Natural killer cell (primary cell): ENCODE results near the gene KIF3C. TPM values are rescaled to one million over a fixed set of nuclear protein-coding genes. Genes with fewer than 3 reads are reported as not detected.
"Not testable (repeated sequence)": the region's sequence is repeated elsewhere in the genome, so short reads cannot be mapped to it uniquely, and the experiment has no call there.

Experiments used
- ATAC-seq, 3 donors: fragments of 150-1000 bp in 2 of 3; fragments of 200-7000 bp in 1 of 3; cut with Tn5 transposase; 1 replicate in 1 of 3; 2 replicates in 2 of 3; pipeline ENCODE4 v1.10.0; 2021; ENCODE audit warnings: mild to moderate bottlenecking in 2 of 3, moderate library complexity in 2 of 3
- DNase-seq, 2 donors: peaks; one replicate each; pipeline versions ENCODE4 v3.0.0 to v3.0.0-alpha.2; 2013 to 2021; ENCODE audit warnings: mixed read lengths in 1 of 2
- H3K27ac ChIP-seq: one replicate; pipeline ENCODE4 v1.5.1; 2013; ENCODE audit warnings: mild to moderate bottlenecking, low read length
- H3K27me3 ChIP-seq: one replicate; pipeline ENCODE4 v1.6.1; 2013; ENCODE audit warnings: low read length; ENCODE audit not compliant: control insufficient read depth, insufficient read depth
- H3K36me3 ChIP-seq: one replicate; pipeline ENCODE4 v1.6.1; 2013; ENCODE audit warnings: low read length; ENCODE audit not compliant: control insufficient read depth, insufficient read depth
- H3K4me1 ChIP-seq: one replicate; pipeline ENCODE4 v1.6.1; 2013; ENCODE audit warnings: low read length; ENCODE audit not compliant: control insufficient read depth, insufficient read depth
- H3K4me3 ChIP-seq: one replicate; pipeline ENCODE4 v1.5.1; 2013; ENCODE audit warnings: low read length
- H3K9me3 ChIP-seq: one replicate; pipeline ENCODE4 v1.6.1; 2013; ENCODE audit warnings: low read length; ENCODE audit not compliant: control insufficient read depth, insufficient read depth
- H3K27ac Mint-ChIP-seq, 2 donors: one replicate each; pipeline ENCODE4 v1.8.0; 2022; ENCODE audit warnings: mild to moderate bottlenecking in 2 of 2, mixed read lengths in 2 of 2, moderate library complexity in 1 of 2
- H3K27me3 Mint-ChIP-seq, 2 donors: one replicate each; pipeline ENCODE4 v1.8.0; 2022; ENCODE audit warnings: low read depth in 2 of 2, mixed read lengths in 2 of 2
- H3K36me3 Mint-ChIP-seq: one replicate; pipeline ENCODE4 v1.8.0; 2022; ENCODE audit warnings: mixed read lengths
- H3K4me1 Mint-ChIP-seq, 2 donors: one replicate each; pipeline ENCODE4 v1.8.0; 2022; ENCODE audit warnings: mixed read lengths in 2 of 2
- H3K4me3 Mint-ChIP-seq: one replicate; pipeline ENCODE4 v1.8.0; 2022; ENCODE audit warnings: mild to moderate bottlenecking, moderate library complexity, mixed read lengths
- H3K9me3 Mint-ChIP-seq, 2 donors: one replicate each; pipeline ENCODE4 v1.8.0; 2022; ENCODE audit warnings: mixed read lengths in 2 of 2
- CTCF ChIP-seq: fragments of 200-600 bp; IDR thresholded peaks from one replicate; pipeline ENCODE4 v1.8.0; 2022; ENCODE audit warnings: antibody characterized with exemption
- WGBS: methylation state at CpG from one replicate; pipeline ENCODE4 v1.1.7; 2013; ENCODE audit warnings: missing lambda C conversion rate; ENCODE audit not compliant: insufficient coverage; 5-methylcytosine and 5-hydroxymethylcytosine counted together
- intact Hi-C: fragments of 100-400 bp; cut with micrococcal nuclease; formaldehyde crosslinking; loops from one replicate; pipeline ENCODE4 v1.14.2; 2022
- total RNA-seq, 4 donors: library from RNA; stranded (reverse); fragments of 120-200 nt in 1 of 4; gene quantifications; one replicate each; pipeline versions ENCODE4 v1.2.3 to v1.2.4, GENCODE V29; 2013 to 2022

The KIF3C gene
- total RNA-seq, result 1 to 10 TPM; 4.4 to 6.8 (median 5.1) TPM
- total RNA-seq (2013), result 1.7 TPM

GRCh38 chr2:25982273-25982967, at the start of gene KIF3C:
TSS of gene KIF3C (minus strand) at chr2:25982497. CDS start at chr2:25981917, 580 bp downstream.
- no peaks in the 10 kb centered on the region for H3K27me3 Mint-ChIP-seq
- no peak within 1 kb of the TSS for H3K27ac ChIP-seq
- H3K27ac Mint-ChIP-seq, result peak within 1 kb of the TSS in 1 of 2 donors; percentile 64
- ATAC-seq (peak; percentile 84 to 88 (median 88)), DNase-seq (peak; percentile 44 to 82)
- H3K9me3 ChIP-seq, result no peaks in the 10 kb centered on the region
- no peaks in the 10 kb centered on the region for H3K27me3 ChIP-seq
- H3K36me3 ChIP-seq, result no peaks in the 10 kb centered on the region
- WGBS, result under 1% methylated on average over 58 of the region's 58 CpGs
- peak within 1 kb of the TSS; percentile 54 for H3K4me3 ChIP-seq
- intact Hi-C loops, result loop anchor here (1.0 kb wide), 1 partner anchor 9 kb away; no protein-coding TSS in a partner anchor
- no peak for TF ChIP-seq CTCF
- peaks cover 11 to 26% of the 10 kb centered on the region in 2 donors for H3K4me1 Mint-ChIP-seq
- H3K9me3 Mint-ChIP-seq, result no peaks in the 10 kb centered on the region
- H3K4me3 Mint-ChIP-seq, result peak within 1 kb of the TSS; percentile 90
- H3K4me1 ChIP-seq, result peaks cover 14% of the 10 kb centered on the region
- no peaks in the 10 kb centered on the region for H3K36me3 Mint-ChIP-seq

- H3K27ac ChIP-seq, H3K27me3 Mint-ChIP-seq, H3K36me3 ChIP-seq, H3K27ac Mint-ChIP-seq, H3K4me1 Mint-ChIP-seq, intact Hi-C loops, DNase-seq, H3K4me1 ChIP-seq, H3K4me3 Mint-ChIP-seq, H3K9me3 ChIP-seq, ATAC-seq, H3K4me3 ChIP-seq, H3K27me3 ChIP-seq, H3K36me3 Mint-ChIP-seq, H3K9me3 Mint-ChIP-seq: not testable (repeated sequence)
- WGBS, result 89% methylated on average over 14 of the region's 16 CpGs
Observed at GRCh38 chr2:26028083-26028482, 45.8 kb upstream of the KIF3C start.

- intact Hi-C loops, result no loop called here
- Mint-ChIP-seq H3K36me3 (no peaks in the 10 kb centered on the region), H3K27ac (no peak overlapping the region), H3K4me3 (no peak overlapping the region), H3K4me1 (no peaks in the 10 kb centered on the region), H3K27me3 (peaks cover 0 to 6% of the 10 kb centered on the region in 2 donors), H3K9me3 (no peaks in the 10 kb centered on the region)
- Histone ChIP-seq H3K36me3 (no peaks in the 10 kb centered on the region), H3K4me3 (no peak overlapping the region), H3K27ac (no peak overlapping the region), H3K4me1 (no peaks in the 10 kb centered on the region), H3K27me3 (no peaks in the 10 kb centered on the region), H3K9me3 (no peaks in the 10 kb centered on the region)
- ATAC-seq, result no peak
- DNase-seq, result no peak
- TF ChIP-seq CTCF, result no peak
Observed at GRCh38 chr2:26025509-26025908, 43.2 kb upstream of the KIF3C start.

GRCh38 chr2:26024260-26024659, 42.0 kb upstream of the KIF3C start:
- H3K4me3 ChIP-seq, result no peak overlapping the region
- Mint-ChIP-seq H3K4me1 (no peaks in the 10 kb centered on the region), H3K36me3 (no peaks in the 10 kb centered on the region), H3K27ac (no peak overlapping the region), H3K9me3 (no peaks in the 10 kb centered on the region), H3K27me3 (peaks cover 0 to 9% of the 10 kb centered on the region in 2 donors), H3K4me3 (no peak overlapping the region)
- DNase-seq (no peak), ATAC-seq (no peak)
- no peaks in the 10 kb centered on the region for H3K36me3 ChIP-seq
- WGBS, result 100% methylated on average over 2 of the region's 2 CpGs
- no peaks in the 10 kb centered on the region for H3K4me1 ChIP-seq
- TF ChIP-seq CTCF, result no peak
- H3K9me3 ChIP-seq, result no peaks in the 10 kb centered on the region
- H3K27ac ChIP-seq, result no peak overlapping the region
- intact Hi-C loops, result no loop called here
- no peaks in the 10 kb centered on the region for H3K27me3 ChIP-seq
